ENCODE data around the gene PLEK.
A peak's percentile ranks its signal among the peaks of the same experiment; 100 is the strongest.
"Not testable (repeated sequence)": the region's sequence is repeated elsewhere in the genome, so short reads cannot be mapped to it uniquely, and the experiment has no call there.

The PLEK gene

GRCh38 chr2:68344031-68344430 is 21.1 kb upstream of the PLEK start (continued):
- TF ChIP-seq ZNF280D (tag by site-specific recombination; IDR thresholded peaks at IDR 0.05): no peak
- TF ChIP-seq ZNF518A (tag by site-specific recombination; conservative IDR thresholded peaks at IDR 0.05; ENCODE audit: low read depth): no peak
- TF ChIP-seq ZEB2 (tag by site-specific recombination; IDR thresholded peaks at IDR 0.05): no peak
- TF ChIP-seq SETDB1 (IDR thresholded peaks at IDR 0.05; ENCODE audit: insufficient read length, low read length): no peak
- no peak for TF ChIP-seq GFI1B (tag by site-specific recombination; IDR thresholded peaks at IDR 0.05)
- no peak for TF ChIP-seq ZNF530 (tag by site-specific recombination; IDR thresholded peaks at IDR 0.05; ENCODE audit: low read depth)
- TF ChIP-seq TCF7L2 (IDR thresholded peaks at IDR 0.05; ENCODE audit: borderline replicate concordance, low read depth, low read length): no peak
- no peak for TF ChIP-seq ZNF473 (tag by site-specific recombination; IDR thresholded peaks at IDR 0.05)
- no peak for TF ChIP-seq ZNF169 (tag by site-specific recombination; IDR thresholded peaks at IDR 0.05)

GRCh38 chr2:68345129-68345875 is 19.8 kb upstream of the PLEK start:
- H3K9me3 ChIP-seq (ENCODE audit: control insufficient read depth, insufficient read depth, low read depth, low read length): no peaks in the 10 kb centered on the region
- no peaks in the 10 kb centered on the region for H3K4me1 ChIP-seq (ENCODE audit: control insufficient read depth, insufficient read depth, low read length)
- no peak overlapping the region for H3K4me3 ChIP-seq (ENCODE audit: low read depth, low read length)
- TF ChIP-seq ZBTB44 (tag by site-specific recombination; IDR thresholded peaks at IDR 0.05) (peak; percentile 80), ZNF610 (tag by site-specific recombination; IDR thresholded peaks at IDR 0.05; ENCODE audit: borderline replicate concordance) (no peak), SETDB1 (IDR thresholded peaks at IDR 0.05; ENCODE audit: insufficient read length, low read length) (peak; percentile 15), ZBTB17 (tag by site-specific recombination; IDR thresholded peaks at IDR 0.05) (peak; percentile 70)
- ChIA-PET CTCF (interaction anchor here (0.5 to 1.5 kb wide), 2 partner anchors 96 to 99 kb away, joined by 4 read pairs; no protein-coding TSS in a partner anchor), POLR2A (no interaction called here)
- H3K36me3 ChIP-seq (ENCODE audit: control insufficient read depth in 2 of 2, insufficient read depth in 1 of 2, low read length in 2 of 2): no peaks in the 10 kb centered on the region
- H3K27ac ChIP-seq (ENCODE audit: extremely low read depth, low read depth, low read length): no peak overlapping the region

- H3K9me3 ChIP-seq (ENCODE audit: control insufficient read depth, insufficient read depth, low read depth, low read length); H3K36me3 ChIP-seq (ENCODE audit: control insufficient read depth in 2 of 2, insufficient read depth in 1 of 2, low read length in 2 of 2); H3K4me3 ChIP-seq (ENCODE audit: low read depth, low read length); H3K27ac ChIP-seq (ENCODE audit: extremely low read depth, low read depth, low read length); H3K4me1 ChIP-seq (ENCODE audit: control insufficient read depth, insufficient read depth, low read length); POLR2A ChIA-PET; CTCF ChIA-PET: not testable (repeated sequence)
These were observed 16.0 kb upstream of the PLEK start for GRCh38 chr2:68349091-68349490.

All from HEK293 (cell line).